Activated naive CD4-positive, alpha-beta T cell treated with anti-CD3 and anti-CD28 coated beads, Interleukin-2, amount 50 U/mL, for 16 hours (primary cell): ENCODE results near the gene CD9.
A peak's percentile ranks its signal among the peaks of the same experiment; 100 is the strongest.

Experiments
- DNase-seq: peaks from one replicate; pipeline ENCODE4 v3.0.0-alpha.2; 2020

CD9 gene

GRCh38 chr12:6277982-6278438 lies 77.8 kb downstream of the CD9 start:
- DNase-seq: peak; percentile 44

- peak; percentile 87 for DNase-seq
Observed at GRCh38 chr12:6278439-6279255, 78.4 kb downstream of the CD9 start.

GRCh38 chr12:6279256-6279628 lies 79.0 kb downstream of the CD9 start:
- DNase-seq: no peak

- DNase-seq: no peak
Observed at GRCh38 chr12:6279631-6280030, 79.4 kb downstream of the CD9 start.

GRCh38 chr12:6280053-6280469 lies 79.9 kb downstream of the CD9 start:
- no peak for DNase-seq

- no peak for DNase-seq
Observed at GRCh38 chr12:6280672-6281071, 80.5 kb downstream of the CD9 start.

GRCh38 chr12:6281081-6281809 lies 81.0 kb downstream of the CD9 start:
- no peak for DNase-seq

GRCh38 chr12:6282453-6282840 lies 82.2 kb downstream of the CD9 start:
- no peak for DNase-seq

- no peak for DNase-seq
Observed at GRCh38 chr12:6284273-6284672, 84.1 kb downstream of the CD9 start.

GRCh38 chr12:6285063-6285477 lies 84.9 kb downstream of the CD9 start:
- DNase-seq: peak; percentile 46

- DNase-seq: no peak
Observed at GRCh38 chr12:6285532-6286306, 85.5 kb downstream of the CD9 start.
